C4-2B (cell line): ENCODE results near the gene RNF103.

ENCODE experiments used
- ZFX ChIP-seq: fragments of 450-650 bp; IDR thresholded peaks from 2 replicates; pipeline ENCODE4 v1.6.1; 2017
- TF ChIP-seq, protein P1 (sequence below): fragments of 450-650 bp; conservative IDR thresholded peaks from 2 replicates; pipeline ENCODE4 v1.5.1; 2017; ENCODE audit warnings: mild to moderate bottlenecking

DNA sequence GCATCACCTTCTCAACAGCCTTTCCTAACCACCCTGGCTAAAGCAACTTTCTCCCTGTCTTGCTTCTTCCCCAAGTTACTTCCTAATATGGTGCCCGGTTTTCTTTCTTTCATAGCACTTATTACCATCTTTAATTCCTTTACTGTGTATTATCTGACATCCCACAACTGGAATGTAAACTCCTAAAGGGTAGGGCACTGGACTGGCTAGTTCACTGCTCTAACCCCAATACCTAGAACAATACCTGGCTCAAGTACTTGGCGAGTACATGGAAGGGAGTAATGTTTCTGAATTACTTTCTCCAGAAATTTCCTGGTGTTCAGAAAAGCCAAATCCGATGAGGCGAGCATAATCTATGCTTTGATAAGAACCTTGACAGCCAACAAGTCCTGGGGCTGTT, 22.7 kb upstream of the RNF103 start:
- TF ChIP-seq, protein P1, sequence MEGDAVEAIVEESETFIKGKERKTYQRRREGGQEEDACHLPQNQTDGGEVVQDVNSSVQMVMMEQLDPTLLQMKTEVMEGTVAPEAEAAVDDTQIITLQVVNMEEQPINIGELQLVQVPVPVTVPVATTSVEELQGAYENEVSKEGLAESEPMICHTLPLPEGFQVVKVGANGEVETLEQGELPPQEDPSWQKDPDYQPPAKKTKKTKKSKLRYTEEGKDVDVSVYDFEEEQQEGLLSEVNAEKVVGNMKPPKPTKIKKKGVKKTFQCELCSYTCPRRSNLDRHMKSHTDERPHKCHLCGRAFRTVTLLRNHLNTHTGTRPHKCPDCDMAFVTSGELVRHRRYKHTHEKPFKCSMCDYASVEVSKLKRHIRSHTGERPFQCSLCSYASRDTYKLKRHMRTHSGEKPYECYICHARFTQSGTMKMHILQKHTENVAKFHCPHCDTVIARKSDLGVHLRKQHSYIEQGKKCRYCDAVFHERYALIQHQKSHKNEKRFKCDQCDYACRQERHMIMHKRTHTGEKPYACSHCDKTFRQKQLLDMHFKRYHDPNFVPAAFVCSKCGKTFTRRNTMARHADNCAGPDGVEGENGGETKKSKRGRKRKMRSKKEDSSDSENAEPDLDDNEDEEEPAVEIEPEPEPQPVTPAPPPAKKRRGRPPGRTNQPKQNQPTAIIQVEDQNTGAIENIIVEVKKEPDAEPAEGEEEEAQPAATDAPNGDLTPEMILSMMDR = no peak
- no peak for TF ChIP-seq ZFX
